ENCODE data around the gene MYO7A. TPM values are rescaled to one million over a fixed set of nuclear protein-coding genes. Genes with fewer than 3 reads are reported as not detected.

Gene MYO7A
- total and polyA plus RNA-seq, 2 of the 4 experiments (the other 2 are of a cell fraction) = 0.02 TPM; not detected in 1

GRCh38 chr11:77093987-77094840 is 33.8 kb upstream of the MYO7A start:
- no peaks in the 10 kb centered on the region for H3K27me3 ChIP-seq (ENCODE audit: control insufficient read depth, insufficient read depth, low read length)
- no peak for DNase-seq
- no peak overlapping the region for H4K5ac ChIP-seq (ENCODE audit: low read depth, low read length)
- H3K56ac ChIP-seq (ENCODE audit: extremely low read depth, insufficient read depth, low read length) = no peak overlapping the region
- no peak for ATAC-seq (ENCODE audit: low read depth)
- no peak overlapping the region for H4K91ac ChIP-seq (ENCODE audit: insufficient read depth, low read depth, low read length)
- no peak overlapping the region for H2BK5ac ChIP-seq (ENCODE audit: low read depth, low read length, poor library complexity, severe bottlenecking)
- ChIA-PET POLR2A (ENCODE audit: unreplicated experiment) (no interaction called here), CTCF (no interaction called here)
- no peak overlapping the region for H3K4me3 ChIP-seq (ENCODE audit: insufficient read depth, low read depth, low read length)
- H3K4me2 ChIP-seq (ENCODE audit: low read depth, low read length) = no peak overlapping the region
- H2BK20ac ChIP-seq (ENCODE audit: low read depth, low read length) = no peak overlapping the region
- H4K20me1 ChIP-seq (ENCODE audit: insufficient read depth, low read length) = peaks cover 19% of the 10 kb centered on the region
- no peak overlapping the region for H2BK15ac ChIP-seq (ENCODE audit: low read depth, low read length)
- H3K9me1 ChIP-seq (ENCODE audit: insufficient read depth, low read length) = no peaks in the 10 kb centered on the region
- intact Hi-C loops (cut with micrococcal nuclease) = no loop called here
- no peak overlapping the region for H3K23ac ChIP-seq (ENCODE audit: low read depth, low read length)
- no peak overlapping the region for H3K18ac ChIP-seq (ENCODE audit: low read depth, low read length)
- no peak overlapping the region for H3K4ac ChIP-seq (ENCODE audit: low read depth, low read length)
- dilution Hi-C loops (cut with HindIII; ENCODE audit: low sequenced_read_pairs, unreplicated experiment) = no loop called here
- H2AK9ac ChIP-seq (replicated peaks; ENCODE audit: low read depth, low read length, poor library complexity) = no peak overlapping the region
- peaks cover 2% of the 10 kb centered on the region for H3K36me3 ChIP-seq (ENCODE audit: control insufficient read depth, insufficient read depth, low read length)
- H2AK5ac ChIP-seq (ENCODE audit: low read depth, low read length) = no peak overlapping the region
- H3K4me1 ChIP-seq (ENCODE audit: control insufficient read depth, insufficient read depth, low read length) = no peaks in the 10 kb centered on the region
- no TSS peak for BruUV-seq (replicated peaks)
- H2BK120ac ChIP-seq (ENCODE audit: low read depth, low read length) = no peak overlapping the region
- no peak overlapping the region for H3K14ac ChIP-seq (replicated peaks; ENCODE audit: low read depth, low read length)
- no peak overlapping the region for H2AFZ ChIP-seq (replicated peaks; ENCODE audit: low read length, poor library complexity)
- no peak overlapping the region for H3K9ac ChIP-seq (ENCODE audit: low read depth, low read length)
- no peaks in the 10 kb centered on the region; a peak in 1 of 4 replicates for H3K79me1 ChIP-seq (ENCODE audit: low read depth in 1 of 2, low read length in 2 of 2)
- no peaks in the 10 kb centered on the region for H3K9me3 ChIP-seq (ENCODE audit: control insufficient read depth, insufficient read depth, low read length)
- in situ Hi-C loops (cut with MboI; ENCODE audit: low sequenced_read_pairs) = loop anchor here (5.0 kb wide), 1 partner anchor 47 kb away; no protein-coding TSS in a partner anchor
- H4K8ac ChIP-seq (ENCODE audit: low read depth in 2 of 2, low read length in 2 of 2) = no peak overlapping the region
- no CpG with 5 or more reads among the region's 6 CpGs for WGBS, 2 experiments (ENCODE audit: extremely low coverage in 2 of 2, insufficient read length in 1 of 2)
- no peak overlapping the region for H3K27ac ChIP-seq (ENCODE audit: insufficient read depth, low read length)
- no peak for TF ChIP-seq FOS (IDR thresholded peaks at IDR 0.05; ENCODE audit: low read depth, low read length)
- TF ChIP-seq MAFK (IDR thresholded peaks at IDR 0.05; ENCODE audit: low read depth, low read length) = no peak
- no peak for TF ChIP-seq CHD1 (IDR thresholded peaks at IDR 0.05; ENCODE audit: low read depth, low read length)
- no peak for TF ChIP-seq CTCF (conservative IDR thresholded peaks at IDR 0.05; ENCODE audit: low read depth, low read length)
- no peak for TF ChIP-seq NFE2L2 (IDR thresholded peaks at IDR 0.05; ENCODE audit: low read depth, low read length)
- TF ChIP-seq CEBPB (IDR thresholded peaks at IDR 0.05; ENCODE audit: low read depth, low read length) = no peak
- no peak for TF ChIP-seq POLR2A (IDR thresholded peaks at IDR 0.05; ENCODE audit: low read depth, low read length)
- no peak for TF ChIP-seq RAD21 (IDR thresholded peaks at IDR 0.05; ENCODE audit: low read length)
- TF ChIP-seq RFX5 (IDR thresholded peaks at IDR 0.05; ENCODE audit: low read depth, low read length) = no peak
- TF ChIP-seq USF2 (IDR thresholded peaks at IDR 0.05; ENCODE audit: low read depth, low read length) = no peak
- TF ChIP-seq BHLHE40 (IDR thresholded peaks at IDR 0.05; ENCODE audit: low read depth, low read length) = no peak
- TF ChIP-seq MXI1 (IDR thresholded peaks at IDR 0.05; ENCODE audit: borderline replicate concordance, low read depth, low read length) = no peak
- TF ChIP-seq MAZ (IDR thresholded peaks at IDR 0.05; ENCODE audit: borderline replicate concordance, low read depth, low read length) = no peak
- no peak for TF ChIP-seq SMC3 (IDR thresholded peaks at IDR 0.05; ENCODE audit: low read depth, low read length)
- no peak for TF ChIP-seq RCOR1 (IDR thresholded peaks at IDR 0.05; ENCODE audit: insufficient replicate concordance, low read length)
